GM12864 (cell line): ENCODE data around the gene SPOCK1.

Experiments
- DNase-seq: peaks from one replicate; pipeline ENCODE4 v3.0.0-alpha.2; 2011; ENCODE audit warnings: low read depth
- H3K4me3 ChIP-seq: 2 replicates; pipeline ENCODE4 v1.5.1; 2011; ENCODE audit warnings: mild to moderate bottlenecking, low read depth, low read length, control low read depth
- CTCF ChIP-seq: IDR thresholded peaks from 2 replicates; pipeline ENCODE4 v1.5.1; 2011; ENCODE audit warnings: low read depth, mild to moderate bottlenecking, moderate library complexity, low read length, control low read depth, inconsistent platforms; ENCODE audit errors: missing control alignments

Gene SPOCK1

GRCh38 chr5:137036640-137037039, 462.5 kb downstream of the SPOCK1 start:
- no peak overlapping the region for H3K4me3 ChIP-seq
- no peak for DNase-seq
- no peak for TF ChIP-seq CTCF

GRCh38 chr5:137035480-137035878, 463.6 kb downstream of the SPOCK1 start:
- H3K4me3 ChIP-seq, result no peak overlapping the region
- no peak for DNase-seq
- no peak for TF ChIP-seq CTCF

GRCh38 chr5:137034764-137035479, 464.2 kb downstream of the SPOCK1 start:
- TF ChIP-seq CTCF, result no peak
- DNase-seq, result no peak
- no peak overlapping the region for H3K4me3 ChIP-seq

- no peak for DNase-seq
- TF ChIP-seq CTCF, result no peak
- H3K4me3 ChIP-seq, result no peak overlapping the region
Measured at GRCh38 chr5:137034213-137034612, 464.9 kb downstream of the SPOCK1 start.

- no peak overlapping the region for H3K4me3 ChIP-seq
- TF ChIP-seq CTCF, result no peak
- DNase-seq, result no peak
Measured at GRCh38 chr5:137032929-137033328, 466.2 kb downstream of the SPOCK1 start.

GRCh38 chr5:137027758-137028157, 471.4 kb downstream of the SPOCK1 start:
- H3K4me3 ChIP-seq, result no peak overlapping the region
- TF ChIP-seq CTCF, result no peak
- DNase-seq, result no peak

- no peak for DNase-seq
- no peak overlapping the region for H3K4me3 ChIP-seq
- no peak for TF ChIP-seq CTCF
Measured at GRCh38 chr5:137026296-137026695, 472.8 kb downstream of the SPOCK1 start.
